Neural progenitor cell (in vitro differentiated cells): ENCODE data around the gene MRTFB. TPM values are rescaled to one million over a fixed set of nuclear protein-coding genes. Genes with fewer than 3 reads are reported as not detected.
A peak's percentile ranks its signal among the peaks of the same experiment; 100 is the strongest.

Source experiments
- DNase-seq: peaks from one replicate; pipeline ENCODE4 v3.0.0-alpha.2; 2016; ENCODE audit warnings: low spot score
- H2AFZ ChIP-seq: fragments of 200-600 bp; sonication (generic); replicated peaks from 2 replicates; pipeline ENCODE4 v1.6.1; 2016; ENCODE audit warnings: antibody characterized with exemption
- H3F3A ChIP-seq: fragments of 200-600 bp; sonication (generic); 2 replicates; pipeline ENCODE4 v1.6.1; 2016; ENCODE audit warnings: antibody characterized with exemption, low read depth
- H3K27ac ChIP-seq: fragments of 200-600 bp; sonication (generic); 2 replicates; pipeline ENCODE4 v1.5.1; 2016; ENCODE audit warnings: mild to moderate bottlenecking
- H3K27me3 ChIP-seq: fragments of 200-600 bp; sonication (generic); 2 replicates; pipeline ENCODE4 v1.6.1; 2016; ENCODE audit warnings: mild to moderate bottlenecking, moderate library complexity
- H3K36me3 ChIP-seq: fragments of 200-600 bp; sonication (generic); 2 replicates; pipeline ENCODE4 v1.5.1; 2016
- H3K4me1 ChIP-seq: fragments of 200-600 bp; sonication (generic); 2 replicates; pipeline ENCODE4 v1.6.1; 2016; ENCODE audit warnings: mixed run types
- H3K4me2 ChIP-seq: fragments of 200-600 bp; sonication (generic); 2 replicates; pipeline ENCODE4 v1.6.1; 2016
- H3K4me3 ChIP-seq: fragments of 200-600 bp; sonication (generic); 2 replicates; pipeline ENCODE4 v1.5.1; 2016
- H3K79me2 ChIP-seq: fragments of 200-600 bp; sonication (generic); 2 replicates; pipeline ENCODE4 v1.6.1; 2016; ENCODE audit warnings: low read depth
- H3K9ac ChIP-seq: fragments of 200-600 bp; sonication (generic); 2 replicates; pipeline ENCODE4 v1.6.1; 2016
- H3K9me3 ChIP-seq: fragments of 200-600 bp; sonication (generic); 2 replicates; pipeline ENCODE4 v1.5.1; 2016; ENCODE audit warnings: low read depth
- H4K20me1 ChIP-seq: fragments of 200-600 bp; sonication (generic); 2 replicates; pipeline ENCODE4 v1.6.1; 2016; ENCODE audit warnings: low read depth
- H3K27ac Mint-ChIP-seq: 3 replicates; pipeline ENCODE4 v1.8.0; 2021; ENCODE audit warnings: mixed read lengths
- H3K27me3 Mint-ChIP-seq: 2 replicates; pipeline ENCODE4 v1.8.0; 2022; ENCODE audit warnings: low read depth, mild to moderate bottlenecking, inconsistent platforms, moderate library complexity, mixed read lengths; ENCODE audit not compliant: insufficient read depth
- H3K36me3 Mint-ChIP-seq: 3 replicates; pipeline ENCODE4 v1.8.0; 2021; ENCODE audit warnings: mixed read lengths
- H3K4me1 Mint-ChIP-seq: 3 replicates; pipeline ENCODE4 v1.8.0; 2021; ENCODE audit warnings: mixed read lengths
- H3K4me3 Mint-ChIP-seq: 3 replicates; pipeline ENCODE4 v1.8.0; 2021; ENCODE audit warnings: mild to moderate bottlenecking, moderate library complexity, mixed read lengths
- H3K9me3 Mint-ChIP-seq: 3 replicates; pipeline ENCODE4 v1.8.0; 2020; ENCODE audit warnings: mixed read lengths
- CTCF ChIP-seq: fragments of 200-600 bp; sonication (generic); IDR thresholded peaks from 2 replicates; pipeline ENCODE4 v1.5.1; 2017; ENCODE audit warnings: antibody characterized with exemption, mild to moderate bottlenecking
- EZH2 ChIP-seq: fragments of 200-600 bp; sonication (generic); IDR thresholded peaks from 2 replicates; pipeline ENCODE4 v1.6.1; 2017; ENCODE audit warnings: antibody characterized with exemption, mild to moderate bottlenecking, moderate library complexity
- EZH2phosphoT487 ChIP-seq: fragments of 200-600 bp; sonication (generic); IDR thresholded peaks from 2 replicates; pipeline ENCODE4 v1.6.1; 2017; ENCODE audit warnings: antibody characterized with exemption
- total RNA-seq: library from RNA; depleted of rRNA; stranded (reverse); fragments of >200 nt; gene quantifications from 2 replicates; pipeline ENCODE4 v1.2.3, GENCODE V29; 2015; ENCODE audit warnings: low replicate concordance

The MRTFB gene
- total RNA-seq, 1 donor from 2014 or later: 26.8 TPM

GRCh38 chr16:14112539-14112856, 41.4 kb downstream of the MRTFB start:
- H3K79me2 ChIP-seq: peaks cover 95% of the 10 kb centered on the region
- H3K27ac Mint-ChIP-seq: no peak overlapping the region
- peaks cover 19% of the 10 kb centered on the region for H3K4me1 ChIP-seq
- peaks cover 17% of the 10 kb centered on the region for H3K4me1 Mint-ChIP-seq
- no peak overlapping the region for H3K27ac ChIP-seq
- peaks cover under 1% of the 10 kb centered on the region for H3K36me3 Mint-ChIP-seq
- no peaks in the 10 kb centered on the region for H3K9me3 ChIP-seq
- H3K27me3 ChIP-seq: no peaks in the 10 kb centered on the region
- TF ChIP-seq EZH2phosphoT487 (no peak), EZH2 (no peak), CTCF (no peak)
- no peak overlapping the region for H3K4me2 ChIP-seq
- DNase-seq: no peak
- no peak overlapping the region for H3K4me3 ChIP-seq
- no peaks in the 10 kb centered on the region for H3F3A ChIP-seq
- H3K9me3 Mint-ChIP-seq: no peaks in the 10 kb centered on the region
- H3K27me3 Mint-ChIP-seq: no peaks in the 10 kb centered on the region
- no peak overlapping the region for H3K4me3 Mint-ChIP-seq
- H4K20me1 ChIP-seq: peaks cover 84% of the 10 kb centered on the region
- H2AFZ ChIP-seq: no peak overlapping the region
- no peak overlapping the region for H3K9ac ChIP-seq
- H3K36me3 ChIP-seq: no peaks in the 10 kb centered on the region

- Histone ChIP-seq H3K4me2 (no peak overlapping the region), H3K4me1 (peaks cover 19% of the 10 kb centered on the region), H4K20me1 (peaks cover 81% of the 10 kb centered on the region), H3K4me3 (no peak overlapping the region), H3K9ac (no peak overlapping the region), H3K36me3 (no peaks in the 10 kb centered on the region), H3K79me2 (peaks cover 94% of the 10 kb centered on the region), H3K27me3 (no peaks in the 10 kb centered on the region), H2AFZ (no peak overlapping the region), H3K27ac (no peak overlapping the region), H3K9me3 (no peaks in the 10 kb centered on the region), H3F3A (no peaks in the 10 kb centered on the region)
- DNase-seq: no peak
- Mint-ChIP-seq H3K36me3 (peaks cover 2% of the 10 kb centered on the region), H3K4me1 (peaks cover 17% of the 10 kb centered on the region), H3K27ac (no peak overlapping the region), H3K9me3 (no peaks in the 10 kb centered on the region), H3K4me3 (no peak overlapping the region), H3K27me3 (no peaks in the 10 kb centered on the region)
- TF ChIP-seq EZH2phosphoT487 (no peak), CTCF (no peak), EZH2 (no peak)
Observed at GRCh38 chr16:14113344-14113743, 42.2 kb downstream of the MRTFB start.

- H3K36me3 ChIP-seq: no peaks in the 10 kb centered on the region
- H3F3A ChIP-seq: no peaks in the 10 kb centered on the region
- TF ChIP-seq CTCF (no peak), EZH2 (no peak), EZH2phosphoT487 (no peak)
- H3K9me3 Mint-ChIP-seq: no peaks in the 10 kb centered on the region
- no peak overlapping the region for H3K4me2 ChIP-seq
- peaks cover 69% of the 10 kb centered on the region for H4K20me1 ChIP-seq
- H3K9me3 ChIP-seq: no peaks in the 10 kb centered on the region
- DNase-seq: no peak
- H3K27ac Mint-ChIP-seq: peak overlapping the region; percentile 11
- H3K27ac ChIP-seq: no peak overlapping the region
- H3K4me3 ChIP-seq: no peak overlapping the region
- H3K36me3 Mint-ChIP-seq: peaks cover 9% of the 10 kb centered on the region
- peaks cover 14% of the 10 kb centered on the region for H3K4me1 ChIP-seq
- H3K27me3 Mint-ChIP-seq: no peaks in the 10 kb centered on the region
- peaks cover 5% of the 10 kb centered on the region for H3K4me1 Mint-ChIP-seq
- H3K9ac ChIP-seq: no peak overlapping the region
- H3K27me3 ChIP-seq: no peaks in the 10 kb centered on the region
- no peak overlapping the region for H2AFZ ChIP-seq
- no peak overlapping the region for H3K4me3 Mint-ChIP-seq
- H3K79me2 ChIP-seq: peaks cover 95% of the 10 kb centered on the region
Observed at GRCh38 chr16:14117051-14117450, 45.9 kb downstream of the MRTFB start.
